Uterus (tissue), 2 donors: ENCODE data around the gene DPF3.

Source experiments
- POLR2A ChIP-seq, 2 donors: fragments of 450-650 bp; IDR thresholded peaks; one replicate each; pipeline ENCODE4 v1.6.1; 2016; ENCODE audit warnings: antibody characterized with exemption in 2 of 2, mild to moderate bottlenecking in 1 of 2, moderate library complexity in 1 of 2
- TF ChIP-seq, protein P1 (sequence below), 4 experiments: fragments of 200-600 bp in 2 of 4; fragments of 450-650 bp in 2 of 4; sonication (generic) in 2 of 4; IDR thresholded peaks; one replicate each; pipeline ENCODE4 v1.5.1; 2016 to 2019; ENCODE audit warnings: antibody characterized with exemption in 4 of 4, mild to moderate bottlenecking in 2 of 4, moderate library complexity in 1 of 4

DNA sequence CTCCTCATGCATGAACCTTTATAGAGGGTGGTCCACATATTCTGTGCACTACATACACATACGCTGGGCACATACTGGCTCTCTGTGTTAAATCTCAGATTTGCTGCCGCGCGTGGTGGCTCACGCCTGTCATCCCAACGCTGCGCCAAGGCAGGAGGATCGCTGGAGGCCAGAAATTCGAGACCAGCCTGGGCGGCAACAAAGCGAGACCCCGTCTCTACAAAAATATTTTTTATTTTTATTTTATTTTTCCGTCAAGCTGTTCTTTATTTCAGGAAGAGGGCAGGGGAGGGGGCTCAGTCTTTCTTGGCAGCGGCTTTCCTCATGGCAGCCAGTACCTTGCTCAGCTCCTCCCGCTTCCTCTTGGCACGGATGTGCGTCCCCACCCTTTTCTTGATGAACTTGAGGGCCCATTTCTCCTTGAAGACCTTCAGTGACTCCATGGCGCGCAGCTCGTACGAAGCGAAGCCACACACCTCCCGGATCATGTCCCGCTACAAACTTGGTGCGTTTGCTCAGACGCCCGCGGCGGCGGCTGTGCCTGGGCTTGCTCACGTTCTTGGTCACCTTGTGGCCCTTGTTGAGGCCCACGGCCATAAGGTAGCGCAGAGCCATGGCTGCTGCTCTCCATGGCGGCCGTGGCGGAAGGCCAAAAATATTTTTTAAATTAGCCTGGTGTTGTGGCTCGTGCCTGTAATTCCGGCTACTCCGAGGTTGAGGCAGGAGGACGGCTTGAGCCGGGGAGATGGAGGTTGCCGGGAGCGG, 35.6 kb upstream of the DPF3 start:
- TF ChIP-seq, protein P1, sequence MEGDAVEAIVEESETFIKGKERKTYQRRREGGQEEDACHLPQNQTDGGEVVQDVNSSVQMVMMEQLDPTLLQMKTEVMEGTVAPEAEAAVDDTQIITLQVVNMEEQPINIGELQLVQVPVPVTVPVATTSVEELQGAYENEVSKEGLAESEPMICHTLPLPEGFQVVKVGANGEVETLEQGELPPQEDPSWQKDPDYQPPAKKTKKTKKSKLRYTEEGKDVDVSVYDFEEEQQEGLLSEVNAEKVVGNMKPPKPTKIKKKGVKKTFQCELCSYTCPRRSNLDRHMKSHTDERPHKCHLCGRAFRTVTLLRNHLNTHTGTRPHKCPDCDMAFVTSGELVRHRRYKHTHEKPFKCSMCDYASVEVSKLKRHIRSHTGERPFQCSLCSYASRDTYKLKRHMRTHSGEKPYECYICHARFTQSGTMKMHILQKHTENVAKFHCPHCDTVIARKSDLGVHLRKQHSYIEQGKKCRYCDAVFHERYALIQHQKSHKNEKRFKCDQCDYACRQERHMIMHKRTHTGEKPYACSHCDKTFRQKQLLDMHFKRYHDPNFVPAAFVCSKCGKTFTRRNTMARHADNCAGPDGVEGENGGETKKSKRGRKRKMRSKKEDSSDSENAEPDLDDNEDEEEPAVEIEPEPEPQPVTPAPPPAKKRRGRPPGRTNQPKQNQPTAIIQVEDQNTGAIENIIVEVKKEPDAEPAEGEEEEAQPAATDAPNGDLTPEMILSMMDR (IDR thresholded peaks at IDR 0.05) = no peak
- no peak for TF ChIP-seq POLR2A (IDR thresholded peaks at IDR 0.05)
